ENCODE data around the gene HOXB9.

The HOXB9 gene

DNA sequence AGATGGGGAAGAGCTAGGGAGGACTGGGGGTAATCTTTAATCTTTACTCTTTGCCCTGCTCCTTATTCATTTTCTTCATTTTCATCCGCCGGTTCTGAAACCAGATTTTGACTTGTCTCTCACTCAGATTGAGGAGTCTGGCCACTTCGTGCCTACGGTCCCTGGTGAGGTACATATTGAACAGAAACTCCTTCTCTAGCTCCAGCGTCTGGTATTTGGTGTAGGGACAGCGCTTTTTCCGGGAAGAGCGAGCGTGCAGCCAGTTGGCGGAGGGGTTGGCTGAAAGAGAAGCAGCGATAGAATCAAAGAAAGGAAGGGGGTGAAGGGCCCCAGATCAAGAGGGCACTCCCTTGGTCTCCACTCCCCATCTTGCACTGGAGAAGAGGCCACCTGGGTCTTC lies 3.3 kb downstream of the HOXB9 start:
- DNase-seq: no peak

DNA sequence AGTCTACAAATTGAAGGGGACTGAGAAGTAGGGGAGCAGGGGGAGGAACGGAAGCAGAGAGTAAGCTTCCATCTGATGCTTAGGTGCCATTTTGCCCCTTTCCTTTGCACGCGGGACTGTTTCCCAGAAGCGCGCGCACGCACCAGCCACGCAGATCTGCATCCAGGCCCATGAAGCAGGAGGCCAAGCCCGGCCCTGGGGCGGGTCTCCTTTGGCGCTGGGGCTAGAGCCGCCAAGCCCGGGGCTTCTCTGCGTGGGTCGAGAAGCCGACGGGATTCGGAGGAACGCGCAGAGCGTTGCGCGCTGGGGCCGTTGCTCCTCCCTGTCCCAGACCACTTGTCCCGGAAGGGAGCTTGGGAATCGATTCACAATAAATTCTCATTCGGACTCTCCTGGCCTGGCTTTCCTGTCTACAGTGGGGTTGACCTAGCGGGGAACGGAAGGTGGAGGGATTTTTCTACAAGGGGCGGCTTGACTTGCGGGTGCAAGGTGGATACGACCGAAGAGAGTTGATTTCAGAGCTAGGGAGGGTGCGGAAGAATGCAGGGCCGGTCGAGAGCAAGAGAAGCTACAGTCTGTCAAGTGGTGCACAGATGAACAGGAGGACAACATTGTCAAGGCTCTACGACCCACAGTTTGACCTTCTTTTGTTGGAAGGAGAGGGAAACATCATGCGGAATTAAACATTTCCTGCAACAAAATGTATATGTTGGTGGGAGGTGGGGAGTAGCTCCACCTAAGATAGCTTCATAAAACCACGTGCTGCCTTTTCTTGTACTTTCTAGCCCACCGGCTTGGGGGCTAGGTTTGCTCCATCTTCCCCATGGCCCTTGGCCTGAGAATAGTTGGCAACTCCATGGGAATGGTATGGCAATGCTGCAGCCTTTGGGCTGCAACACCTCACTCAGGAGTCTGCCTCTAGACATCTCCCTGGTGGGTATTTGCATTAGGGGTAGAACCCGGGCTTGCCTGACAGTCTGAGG lies 4.5 kb downstream of the HOXB9 start:
- no peak for DNase-seq

DNA sequence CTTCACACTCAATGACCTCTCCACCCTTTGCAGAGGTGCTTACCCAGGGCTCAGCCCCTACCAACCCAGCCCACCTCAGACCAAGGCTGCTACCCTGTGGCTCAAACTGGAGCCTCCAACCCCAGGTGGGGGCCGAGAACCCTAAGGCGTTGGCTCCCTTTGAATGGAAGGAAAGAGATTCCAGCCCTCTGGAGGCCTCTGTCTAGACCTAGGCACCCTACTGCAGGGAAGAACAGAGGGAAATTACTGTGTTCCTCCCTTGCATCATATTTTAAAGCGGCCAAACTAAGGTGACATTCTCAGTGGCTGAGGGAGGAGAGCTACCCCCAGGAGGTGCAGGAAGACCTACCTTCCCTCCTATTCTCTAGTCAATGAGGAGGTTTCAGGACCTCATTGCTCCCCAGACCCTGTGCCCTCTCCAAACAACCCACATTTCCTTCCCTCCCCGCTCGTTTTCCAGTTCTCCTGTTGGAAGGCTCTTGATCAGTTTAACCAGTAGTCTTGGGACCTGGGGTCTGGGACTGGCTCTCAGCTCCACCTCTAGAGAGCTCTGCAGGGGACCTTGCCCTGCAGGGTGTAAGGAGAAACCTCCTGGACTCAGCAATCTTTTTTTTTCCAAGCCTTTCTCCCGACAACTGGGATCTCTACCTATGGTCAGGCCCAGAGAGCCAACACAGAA lies 5.6 kb downstream of the HOXB9 start:
- DNase-seq: no peak

DNA sequence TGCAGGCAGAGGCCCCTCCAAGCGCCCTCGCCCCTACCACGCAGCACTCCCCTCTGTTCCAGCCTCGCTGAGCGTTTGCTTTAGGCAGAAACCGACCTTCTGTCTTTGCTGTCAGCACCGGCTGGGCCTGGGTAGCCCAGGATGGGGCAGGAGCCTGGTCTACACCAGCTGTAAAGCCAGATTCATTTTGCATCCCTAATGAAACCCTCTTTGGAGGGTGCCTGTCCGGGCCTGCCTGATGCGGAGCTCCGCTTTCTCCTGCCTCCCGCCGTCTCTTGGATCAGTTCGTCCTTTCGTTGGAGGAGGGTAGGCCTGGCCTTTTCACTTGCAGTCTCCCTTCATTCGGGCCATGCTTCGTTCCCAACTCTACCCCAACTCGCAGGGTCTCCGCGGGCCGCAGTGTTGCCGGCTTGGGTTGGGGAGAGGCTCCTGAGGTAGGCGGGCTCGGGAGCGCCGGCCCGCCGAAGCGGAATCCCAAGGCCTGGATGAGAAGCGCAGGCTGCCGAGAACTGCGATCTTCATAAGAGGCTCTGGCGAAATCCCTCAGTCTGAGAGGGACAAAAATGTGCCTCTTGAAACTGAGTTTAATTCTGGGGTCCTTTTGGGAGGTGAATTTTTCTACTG lies 6.2 kb downstream of the HOXB9 start:
- DNase-seq: no peak

DNA sequence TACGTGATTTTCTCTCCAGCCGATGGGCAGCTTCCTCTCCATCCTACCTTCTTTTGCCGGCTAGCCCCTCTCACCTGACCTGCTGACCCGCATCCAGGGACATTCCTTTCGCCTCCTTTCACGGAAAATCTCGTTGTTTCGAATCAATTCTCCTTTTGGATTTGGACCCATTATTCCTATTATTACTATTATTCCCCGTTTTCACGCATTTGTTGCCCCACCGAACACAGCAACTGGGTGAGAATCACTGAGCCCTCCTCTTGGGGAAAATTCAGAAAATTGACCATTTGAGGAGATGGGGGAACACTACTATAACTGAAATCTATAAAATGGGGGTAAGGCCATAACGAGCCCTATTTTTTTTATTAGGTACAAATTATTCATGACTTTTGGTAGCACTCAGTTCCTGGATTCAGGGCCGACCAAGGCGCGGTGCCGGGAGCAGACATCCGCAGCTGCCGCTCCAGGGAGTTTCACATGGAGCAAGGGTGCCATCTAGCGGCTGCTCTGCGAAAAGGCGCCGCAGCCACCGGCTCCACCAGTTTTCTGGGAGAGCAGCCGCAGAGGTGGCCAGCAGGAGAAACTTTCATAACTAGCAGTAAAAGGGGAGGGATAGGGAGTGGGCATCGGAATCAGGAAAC lies 7.8 kb downstream of the HOXB9 start:
- peak; percentile 93 for DNase-seq

DNA sequence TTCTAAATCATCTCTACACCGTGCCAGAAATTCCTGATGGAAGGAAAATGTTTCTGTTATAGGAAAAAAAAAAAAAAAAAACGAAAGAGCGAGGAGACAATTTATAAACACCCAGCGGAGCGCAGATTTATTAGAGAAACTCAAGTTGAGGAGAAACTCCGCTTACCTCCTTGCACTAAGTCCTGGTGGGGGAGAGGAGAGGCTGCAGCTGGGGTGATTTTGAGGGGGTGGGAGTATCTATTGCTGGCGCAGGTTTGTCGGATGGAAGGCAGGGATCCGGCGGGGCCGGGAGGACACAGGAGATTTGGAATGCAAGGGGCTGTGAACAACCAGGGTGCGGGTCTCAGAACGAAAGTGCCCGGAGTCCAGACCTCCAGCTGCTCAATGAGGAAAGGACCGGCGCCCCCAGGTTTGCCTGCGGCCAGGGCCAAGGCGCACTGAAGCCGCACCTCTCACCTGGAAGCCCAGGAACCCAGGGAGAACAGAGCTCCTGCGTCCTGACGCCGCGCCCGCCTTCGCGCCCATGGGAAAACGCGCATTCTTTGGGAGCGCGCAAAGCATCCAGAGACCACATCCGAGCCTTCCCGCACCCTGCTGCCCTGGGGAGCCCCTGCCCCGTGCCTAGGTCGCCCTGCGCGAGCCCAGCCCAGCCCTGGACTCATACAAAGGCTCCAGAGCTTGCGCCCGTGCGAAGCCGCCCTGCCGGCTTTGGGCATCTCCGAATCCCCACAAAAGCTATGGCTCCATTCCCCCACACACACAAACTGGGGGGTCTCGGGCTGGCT lies 8.5 kb downstream of the HOXB9 start:
- DNase-seq: no peak

DNA sequence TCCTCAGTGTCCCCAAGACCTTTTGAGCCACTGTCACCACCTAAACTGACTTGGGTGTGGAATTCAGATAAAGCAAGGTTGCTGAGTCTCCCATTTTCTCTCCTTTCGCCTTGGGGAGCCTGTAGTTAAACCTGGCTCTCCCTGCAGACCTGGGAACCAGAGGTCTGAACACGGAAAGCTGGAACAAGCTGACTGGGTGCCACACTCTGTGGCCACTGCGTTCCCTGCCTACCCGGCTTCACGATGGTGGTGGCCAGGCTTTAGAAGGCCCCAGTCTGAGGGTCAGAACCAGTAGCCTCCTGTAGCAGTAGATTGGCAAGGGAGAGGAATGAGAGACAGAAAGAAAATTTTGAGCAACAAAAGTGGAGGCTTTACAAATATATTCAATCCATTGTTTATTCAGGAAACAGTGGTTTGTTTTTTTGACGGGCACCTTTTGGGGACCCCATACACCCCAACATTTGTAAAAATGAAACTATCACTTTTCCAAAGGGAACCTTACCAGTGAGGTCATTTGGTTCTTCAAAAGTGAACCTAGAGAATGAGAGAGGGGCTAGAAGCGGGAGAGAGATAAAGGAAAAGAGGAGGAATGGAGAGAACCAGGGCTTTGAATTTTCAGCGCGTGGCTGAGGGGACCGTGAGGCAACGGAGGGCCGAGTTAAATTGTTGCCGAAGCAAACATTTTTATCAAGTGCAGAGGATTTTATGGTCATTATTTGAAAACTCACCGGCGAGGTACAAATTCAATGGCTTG lies 9.3 kb downstream of the HOXB9 start:
- no peak for DNase-seq

DNA sequence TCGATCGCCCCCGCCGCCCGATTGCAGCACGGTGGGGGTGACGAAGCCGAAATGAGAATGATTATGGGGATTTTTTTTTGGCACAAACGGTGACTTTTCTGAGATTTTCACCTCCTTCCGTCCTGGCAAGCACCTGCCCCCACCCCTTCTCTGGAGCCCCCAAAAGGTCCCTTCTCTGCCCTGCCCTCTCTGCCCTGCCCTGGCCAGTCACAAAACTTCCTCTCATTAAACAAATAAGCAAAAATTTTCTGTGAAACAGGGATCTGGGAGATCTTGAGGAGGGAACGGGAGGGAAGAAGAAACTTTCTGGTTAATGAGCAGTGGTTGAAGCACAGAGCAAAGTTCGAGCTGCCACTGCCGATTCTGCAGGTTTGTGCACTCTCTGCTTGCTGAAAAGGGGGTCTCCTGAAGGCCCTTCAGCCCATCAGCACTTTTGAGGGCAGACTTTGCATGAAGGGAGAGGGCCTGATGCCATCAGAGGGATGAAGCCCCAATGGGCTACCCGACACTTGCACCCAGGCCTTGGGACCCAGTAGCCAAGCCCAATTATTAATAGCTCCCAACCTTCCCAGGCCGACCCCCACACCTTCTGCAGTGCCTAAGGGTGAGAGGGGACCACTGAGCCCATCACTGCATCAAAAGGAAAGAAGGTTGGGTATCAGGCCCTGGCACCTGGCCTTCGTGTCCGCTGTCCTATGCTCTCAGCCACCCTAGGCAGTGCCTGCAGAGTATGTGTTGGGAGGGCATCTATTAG lies 10.0 kb downstream of the HOXB9 start:
- DNase-seq: no peak

DNA sequence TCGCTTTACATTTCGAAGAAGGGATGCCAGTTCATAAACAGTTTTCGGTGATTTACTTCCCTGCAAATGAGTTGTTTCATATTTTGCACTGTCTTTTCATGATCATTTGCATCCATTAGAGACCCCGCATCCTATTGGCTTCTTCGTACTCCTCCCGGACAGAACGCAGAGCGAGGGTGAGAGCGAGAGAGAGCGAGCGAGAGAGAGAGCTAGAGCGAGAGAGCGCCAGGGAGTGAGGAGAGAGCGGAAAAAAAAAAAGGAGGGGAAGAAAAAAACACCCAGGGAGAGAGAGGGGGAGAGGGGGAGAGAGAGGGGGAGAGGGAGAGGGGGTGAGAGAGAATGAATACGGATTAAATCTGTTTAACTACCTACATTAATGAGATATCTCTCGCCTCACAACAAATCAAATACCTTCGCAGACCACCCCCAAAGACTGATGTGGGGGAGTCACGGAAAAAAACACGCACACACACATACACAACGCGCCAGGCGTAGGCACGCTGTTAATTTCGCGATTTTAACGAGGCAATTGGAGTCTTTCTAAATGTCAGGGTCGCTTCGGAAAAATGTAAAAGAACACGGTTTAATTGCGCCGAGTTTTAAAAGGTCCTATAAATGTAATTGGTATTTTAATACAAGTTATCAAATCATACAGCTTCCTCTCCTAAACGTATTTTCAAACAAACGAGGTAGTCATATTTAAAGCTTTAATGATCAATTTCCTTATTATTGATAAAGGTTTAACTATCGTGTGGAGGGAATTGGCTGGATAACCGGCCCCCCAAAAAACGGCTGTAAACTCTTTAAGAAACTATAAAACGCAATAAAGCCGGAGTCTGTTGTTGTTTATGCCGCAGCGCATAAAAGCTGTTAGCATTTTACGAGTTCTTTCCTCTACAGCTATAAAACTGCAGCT lies 10.9 kb downstream of the HOXB9 start, which contains the start of gene HOXB8:
HOXB8 (minus strand) TSS at position 246 of the 916 bp plus-strand sequence. CDS start 588 bp downstream, outside the sequence.
- DNase-seq: no peak

DNA sequence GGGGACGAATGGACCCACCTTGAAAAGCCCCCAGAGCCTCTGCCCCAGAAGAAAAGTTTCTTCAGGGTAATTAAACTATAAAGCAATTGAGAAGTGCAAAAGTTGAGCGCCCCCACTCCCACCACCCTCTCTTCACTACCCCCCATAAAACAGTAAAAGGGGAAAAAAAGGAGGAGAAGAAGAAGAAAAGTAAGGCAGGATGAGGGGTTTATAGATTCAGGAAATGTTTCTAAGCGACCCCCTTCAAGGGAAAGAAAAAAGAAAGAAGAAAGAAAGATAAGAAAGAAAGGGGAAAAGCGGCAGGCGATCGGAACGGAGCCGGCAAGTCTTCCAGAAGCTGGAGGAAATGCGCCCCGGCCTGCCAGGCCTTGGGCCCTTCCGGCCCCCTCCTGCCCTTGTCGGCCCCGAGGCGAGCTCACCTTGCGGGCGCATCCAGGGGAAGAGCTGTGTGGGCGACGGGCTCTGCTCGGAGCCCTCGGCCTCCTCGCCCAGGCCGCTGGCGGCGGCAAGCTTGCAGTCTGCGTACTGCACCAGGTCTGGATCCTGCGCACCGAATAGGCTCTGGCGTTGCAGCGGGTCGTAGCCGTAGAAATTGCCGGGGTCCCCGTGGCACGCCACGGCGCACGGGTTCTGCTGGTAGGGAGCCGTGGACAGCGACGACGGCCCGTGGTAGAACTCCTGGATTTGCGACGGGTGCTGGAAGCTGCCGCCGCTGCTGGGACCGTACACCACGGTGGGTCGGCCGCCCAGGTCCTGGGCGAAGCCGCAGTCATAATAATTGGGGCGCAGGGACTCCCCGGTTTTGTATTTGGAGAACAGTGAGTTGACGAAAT lies 12.1 kb downstream of the HOXB9 start:
- no peak for DNase-seq

DNA sequence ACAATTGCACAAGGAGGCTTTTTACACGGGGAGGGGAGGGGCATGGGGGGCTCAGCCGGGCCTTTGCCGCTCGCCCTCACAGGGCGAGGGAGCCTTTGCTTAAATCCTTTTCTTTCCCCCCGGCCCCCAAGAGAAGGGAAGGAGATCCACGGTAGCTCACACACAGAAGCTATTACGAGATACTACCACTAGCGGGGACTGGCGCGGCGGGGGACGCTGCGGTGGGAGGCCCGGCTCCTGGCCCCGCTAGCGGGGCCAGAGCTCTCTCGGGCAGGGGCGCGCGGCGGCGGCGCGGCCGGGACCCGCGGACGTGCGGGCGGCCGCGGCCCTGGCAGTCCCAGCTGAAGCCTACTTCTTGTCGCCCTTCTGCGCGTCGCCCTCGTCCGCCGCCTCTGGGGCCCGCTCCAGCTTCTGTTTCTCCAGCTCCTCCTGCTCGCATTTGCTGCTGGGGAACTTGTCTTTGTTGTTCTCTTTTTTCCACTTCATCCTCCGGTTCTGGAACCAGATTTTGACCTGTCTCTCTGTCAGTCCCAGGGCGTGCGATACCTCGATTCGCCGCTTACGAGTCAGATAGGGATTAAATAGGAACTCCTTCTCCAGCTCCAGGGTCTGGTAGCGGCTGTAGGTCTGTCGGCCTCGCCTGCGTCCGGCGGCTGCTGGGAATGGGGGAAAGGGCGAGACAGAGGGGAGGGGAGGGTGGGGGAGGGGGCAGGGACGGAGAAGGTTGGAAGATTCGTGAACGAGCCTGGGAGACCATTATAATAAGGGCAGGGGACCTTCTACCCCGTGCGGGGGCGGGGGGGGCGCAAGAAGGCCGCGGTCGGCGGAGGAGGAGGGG lies 13.1 kb downstream of the HOXB9 start:
- DNase-seq: peak; percentile 80

DNA sequence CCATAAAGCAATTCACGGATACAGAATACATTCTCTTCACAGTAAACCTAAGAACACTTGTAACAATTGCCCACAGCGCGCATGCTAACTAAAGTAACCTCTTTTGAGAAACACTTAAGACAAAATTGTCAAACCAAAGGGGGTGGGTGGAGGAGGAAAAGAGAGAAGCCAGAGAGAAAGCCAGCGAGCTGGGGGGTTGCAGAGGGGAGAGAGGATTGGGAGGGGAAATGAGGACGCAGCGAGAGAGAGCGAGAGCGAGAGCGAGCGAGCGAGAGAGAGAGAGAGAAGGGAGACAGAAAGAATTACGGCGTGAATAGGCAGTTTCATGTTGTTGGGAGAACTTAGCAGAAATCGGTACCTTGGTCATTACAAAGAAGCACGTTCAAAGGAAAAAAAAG lies 13.7 kb downstream of the HOXB9 start:
- peak; percentile 80 for DNase-seq

DNA sequence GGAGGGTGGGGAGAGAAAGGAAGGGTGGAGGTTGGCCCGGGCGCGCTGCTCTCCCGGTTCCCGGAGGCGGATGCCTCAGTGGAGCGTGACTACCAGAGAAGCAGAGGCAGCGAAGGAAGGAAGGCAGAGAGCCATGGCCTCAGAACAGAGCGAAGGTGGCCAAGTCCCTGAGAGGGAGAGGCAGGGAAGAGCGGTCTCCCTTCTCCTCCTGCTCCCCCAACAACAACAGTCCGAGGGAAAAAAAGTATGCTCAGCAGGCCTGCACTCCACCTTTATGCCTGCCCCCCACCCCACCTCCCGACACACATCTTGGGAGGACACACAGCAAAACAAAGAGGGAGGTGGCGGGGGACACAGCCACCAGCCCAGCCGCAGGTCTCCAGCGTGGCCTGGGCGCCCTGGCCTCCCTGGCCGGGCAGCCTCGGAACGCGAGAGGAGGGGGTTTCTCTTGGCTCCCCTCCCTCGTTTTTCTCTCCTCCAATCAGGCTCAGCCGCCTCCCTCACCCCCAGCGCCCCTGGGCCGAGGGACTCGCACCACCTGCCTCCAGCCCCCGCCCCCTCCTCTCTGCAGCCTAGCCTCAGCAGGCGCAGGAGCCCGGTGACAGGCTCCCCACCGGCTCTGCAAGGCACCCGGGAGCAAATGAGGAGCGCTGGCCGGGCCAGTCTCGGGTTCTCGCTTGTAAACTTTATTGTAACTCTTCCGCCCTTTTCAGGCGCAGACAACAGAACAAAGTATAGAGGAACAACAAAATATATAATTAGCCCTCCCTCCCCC lies 14.3 kb downstream of the HOXB9 start:
- DNase-seq: no peak

DNA sequence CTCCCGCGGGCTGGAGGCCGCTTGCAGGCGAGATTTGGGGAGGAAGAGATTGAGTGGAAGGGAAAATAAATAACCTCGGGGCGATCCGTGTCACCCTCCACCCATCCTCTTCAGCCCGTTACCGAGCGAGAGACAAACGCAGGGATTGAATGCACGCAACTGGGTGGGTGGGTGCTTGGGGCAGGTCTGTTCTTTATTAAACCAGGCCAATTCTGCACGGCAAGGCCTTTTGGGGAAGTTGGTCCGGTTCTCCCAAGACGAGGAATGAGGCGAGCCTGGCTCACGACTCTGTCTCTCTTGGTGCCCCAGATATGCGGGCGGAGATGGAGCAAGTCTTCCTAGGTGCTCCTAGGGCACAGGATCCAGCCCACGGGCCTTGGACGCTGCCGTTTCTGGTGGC lies 14.9 kb downstream of the HOXB9 start:
- DNase-seq: peak; percentile 68

DNA sequence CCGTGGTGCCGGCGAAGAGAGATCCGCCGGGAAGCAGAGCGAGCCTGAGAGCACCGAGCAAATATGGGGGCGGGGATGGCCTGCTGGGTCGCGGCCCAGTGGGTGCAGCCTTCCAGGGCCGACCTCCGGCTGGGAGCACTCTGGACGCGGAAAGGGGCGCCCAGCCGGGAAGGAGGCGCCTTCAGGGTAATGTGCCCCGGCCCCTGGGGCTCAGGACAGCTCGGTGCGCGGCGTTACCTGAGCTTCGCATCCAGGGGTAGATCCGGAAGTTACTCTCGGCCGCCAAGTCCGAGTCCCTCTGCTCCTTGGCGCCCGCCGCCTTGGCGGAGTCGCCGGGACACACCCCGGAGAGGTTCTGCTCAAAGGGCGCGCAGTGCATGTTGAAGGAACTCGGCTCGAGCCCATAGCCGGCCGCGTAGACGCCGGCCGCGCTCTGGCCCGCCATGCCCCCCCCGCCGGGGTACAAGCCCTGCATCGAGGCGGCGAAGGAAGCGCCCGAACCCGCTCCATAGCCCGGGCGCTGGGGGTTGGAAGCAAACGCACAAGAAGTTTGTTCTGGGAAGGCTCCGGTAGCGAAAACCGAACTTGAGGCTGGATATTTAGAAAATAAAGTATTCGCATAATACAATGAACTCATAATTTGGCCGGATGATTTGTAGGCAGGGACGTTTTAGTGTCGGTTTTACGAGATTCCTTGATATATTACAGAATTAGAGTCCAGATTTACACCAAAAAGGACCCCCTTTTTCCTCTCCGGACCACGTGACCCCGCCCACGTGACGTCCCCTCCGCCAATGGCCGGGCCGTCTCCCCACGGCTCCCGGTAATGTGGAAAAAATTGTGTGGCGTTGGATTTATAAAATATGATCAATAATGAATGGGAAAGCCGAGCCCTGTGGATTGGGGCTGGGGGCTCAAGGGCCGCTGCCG lies 15.6 kb downstream of the HOXB9 start, which contains the start of gene HOXB7:
HOXB7 (minus strand) TSS at position 736 of the 930 bp plus-strand sequence; CDS start at position 637, 99 bp downstream.
- peak; percentile 82 for DNase-seq
